Putamen (tissue), 1 donor: ENCODE results near the gene ZNF628.
"Not testable (repeated sequence)": the region's sequence is repeated elsewhere in the genome, so short reads cannot be mapped to it uniquely, and the experiment has no call there.

ENCODE experiments used
- DNase-seq: peaks from one replicate; pipeline ENCODE4 v3.0.0-alpha.2; 2016; ENCODE audit warnings: low spot score

The ZNF628 gene

GRCh38 chr19:55476100-55476775, at the start of gene ZNF628:
Gene ZNF628 (plus strand): TSS chr19:55476617. CDS start chr19:55479911, 3,294 bp downstream.
- peak; percentile 99 for DNase-seq

GRCh38 chr19:55431183-55431582, 45.2 kb upstream of the ZNF628 start:
- DNase-seq = no peak

GRCh38 chr19:55432241-55432959, 44.0 kb upstream of the ZNF628 start:
- no peak for DNase-seq

GRCh38 chr19:55433292-55433691, 43.1 kb upstream of the ZNF628 start:
- DNase-seq = no peak

GRCh38 chr19:55434356-55434919, 42.0 kb upstream of the ZNF628 start:
- DNase-seq = no peak

- DNase-seq = no peak
Observed at GRCh38 chr19:55435020-55435419, 41.4 kb upstream of the ZNF628 start.

- DNase-seq = no peak
Observed at GRCh38 chr19:55436847-55437246, 39.6 kb upstream of the ZNF628 start.

GRCh38 chr19:55437410-55437809, 39.0 kb upstream of the ZNF628 start:
- no peak for DNase-seq

- no peak for DNase-seq
Observed at GRCh38 chr19:55439052-55439451, 37.4 kb upstream of the ZNF628 start.

- DNase-seq = no peak
Observed at GRCh38 chr19:55440411-55441105, 35.9 kb upstream of the ZNF628 start.

- DNase-seq = no peak
Observed at GRCh38 chr19:55441319-55441691, 35.1 kb upstream of the ZNF628 start.

GRCh38 chr19:55441692-55442321, 34.6 kb upstream of the ZNF628 start:
- no peak for DNase-seq

- no peak for DNase-seq
Observed at GRCh38 chr19:55442372-55442961, 34.0 kb upstream of the ZNF628 start.

- no peak for DNase-seq
Observed at GRCh38 chr19:55443045-55443823, 33.2 kb upstream of the ZNF628 start, which contains the start of gene SHISA7. Gene SHISA7 (minus strand): TSS chr19:55443300. CDS start chr19:55442863, 437 bp downstream.

- no peak for DNase-seq
Observed at GRCh38 chr19:55443824-55444480, 32.5 kb upstream of the ZNF628 start.

GRCh38 chr19:55444646-55445045, 31.8 kb upstream of the ZNF628 start:
- no peak for DNase-seq

GRCh38 chr19:55446060-55446459, 30.4 kb upstream of the ZNF628 start:
- DNase-seq = no peak

- DNase-seq = no peak
Observed at GRCh38 chr19:55447421-55448174, 28.8 kb upstream of the ZNF628 start.

- not testable (repeated sequence) for DNase-seq
Observed at GRCh38 chr19:55448175-55448490, 28.3 kb upstream of the ZNF628 start.

- DNase-seq = no peak
Observed at GRCh38 chr19:55449469-55449868, 26.9 kb upstream of the ZNF628 start.
